Skeletal muscle tissue (tissue), 4 donors: ENCODE data around the gene SLC66A2. TPM values are rescaled to one million over a fixed set of nuclear protein-coding genes. Genes with fewer than 3 reads are reported as not detected.

Experiments
- H3K27ac ChIP-seq: one replicate; pipeline ENCODE4 v1.7.0; 2013; ENCODE audit warnings: mild to moderate bottlenecking, low read depth, low read length, inconsistent platforms
- H3K27me3 ChIP-seq, 3 donors: one replicate each; pipeline ENCODE4 v1.7.0; 2013; ENCODE audit warnings: low read length in 3 of 3; ENCODE audit not compliant: control insufficient read depth in 3 of 3, insufficient read depth in 3 of 3
- H3K36me3 ChIP-seq, 3 donors: one replicate each; pipeline ENCODE4 v1.7.0; 2013; ENCODE audit warnings: low read length in 3 of 3; ENCODE audit not compliant: control insufficient read depth in 3 of 3, insufficient read depth in 3 of 3
- H3K4me1 ChIP-seq, 3 donors: one replicate each; pipeline ENCODE4 v1.7.0; 2013; ENCODE audit warnings: low read length in 3 of 3, mild to moderate bottlenecking in 3 of 3; ENCODE audit not compliant: control insufficient read depth in 3 of 3, insufficient read depth in 3 of 3
- H3K4me3 ChIP-seq, 3 donors: one replicate each; pipeline ENCODE4 v1.7.0; 2013; ENCODE audit warnings: low read length in 3 of 3
- H3K9ac ChIP-seq, 3 donors: one replicate each; pipeline ENCODE4 v1.7.0; 2013; ENCODE audit warnings: low read length in 3 of 3, mild to moderate bottlenecking in 3 of 3, moderate library complexity in 2 of 3, low read depth in 1 of 3
- H3K9me3 ChIP-seq, 3 donors: one replicate each; pipeline ENCODE4 v1.7.0; 2013; ENCODE audit warnings: low read length in 3 of 3; ENCODE audit not compliant: control insufficient read depth in 3 of 3
- total RNA-seq: library from RNA; depleted of rRNA; stranded (reverse); fragments of >200 nt; gene quantifications from one replicate; pipeline ENCODE4 v1.2.3, GENCODE V29; 2014
- donor health status: Osteomylitis.

SLC66A2 gene
- total RNA-seq, 1 donor from 2014 or later: 20.4 TPM

GRCh38 chr18:79922971-79923411, 28.5 kb downstream of the SLC66A2 start:
- Histone ChIP-seq H3K4me1 (peaks cover 9 to 26% (median 15%) of the 10 kb centered on the region in 3 donors), H3K9me3 (no peaks in the 10 kb centered on the region), H3K9ac (no peak overlapping the region), H3K36me3 (peaks cover 7 to 14% (median 11%) of the 10 kb centered on the region in 3 donors), H3K4me3 (no peak overlapping the region), H3K27me3 (no peaks in the 10 kb centered on the region), H3K27ac (no peak overlapping the region)

GRCh38 chr18:79921984-79922965, 29.2 kb downstream of the SLC66A2 start:
- H3K4me3 ChIP-seq: no peak overlapping the region
- H3K4me1 ChIP-seq: peaks cover 9 to 24% (median 15%) of the 10 kb centered on the region in 3 donors
- H3K36me3 ChIP-seq: peaks cover 7 to 16% (median 15%) of the 10 kb centered on the region in 3 donors

GRCh38 chr18:79919089-79919488, 32.4 kb downstream of the SLC66A2 start:
- Histone ChIP-seq H3K4me1 (peaks cover 0 to 4% (median 2%) of the 10 kb centered on the region in 3 donors), H3K9ac (no peak overlapping the region), H3K9me3 (no peaks in the 10 kb centered on the region), H3K36me3 (peaks cover 18 to 32% (median 29%) of the 10 kb centered on the region in 3 donors), H3K27ac (no peak overlapping the region), H3K4me3 (no peak overlapping the region), H3K27me3 (no peaks in the 10 kb centered on the region)

More at GRCh38 chr18:79921984-79922965, 29.2 kb downstream of the SLC66A2 start:
- H3K9ac ChIP-seq: no peak overlapping the region
- H3K27me3 ChIP-seq: no peaks in the 10 kb centered on the region
- H3K27ac ChIP-seq: no peak overlapping the region
- no peaks in the 10 kb centered on the region for H3K9me3 ChIP-seq

- H3K27me3 ChIP-seq: no peaks in the 10 kb centered on the region
- no peak overlapping the region for H3K4me3 ChIP-seq
- peaks cover 18 to 30% (median 29%) of the 10 kb centered on the region in 3 donors for H3K36me3 ChIP-seq
- H3K9ac ChIP-seq: no peak overlapping the region
- H3K9me3 ChIP-seq: no peaks in the 10 kb centered on the region
- no peak overlapping the region for H3K27ac ChIP-seq
- H3K4me1 ChIP-seq: no peaks in the 10 kb centered on the region
Observed at GRCh38 chr18:79918615-79919011, 32.8 kb downstream of the SLC66A2 start.

- Histone ChIP-seq H3K27ac (no peak overlapping the region), H3K9me3 (no peaks in the 10 kb centered on the region), H3K9ac (no peak overlapping the region), H3K36me3 (peaks cover 18 to 30% (median 29%) of the 10 kb centered on the region in 3 donors), H3K27me3 (no peaks in the 10 kb centered on the region), H3K4me1 (peaks cover 2% of the 10 kb centered on the region in 3 donors), H3K4me3 (no peak overlapping the region)
Observed at GRCh38 chr18:79917853-79918614, 33.4 kb downstream of the SLC66A2 start.

- Histone ChIP-seq H3K36me3 (peaks cover 18 to 34% (median 30%) of the 10 kb centered on the region in 3 donors), H3K27ac (no peak overlapping the region), H3K4me3 (no peak overlapping the region), H3K27me3 (no peaks in the 10 kb centered on the region), H3K9me3 (no peaks in the 10 kb centered on the region), H3K9ac (no peak overlapping the region), H3K4me1 (peaks cover 5 to 10% (median 8%) of the 10 kb centered on the region in 3 donors)
Observed at GRCh38 chr18:79917169-79917852, 34.1 kb downstream of the SLC66A2 start.

GRCh38 chr18:79916546-79917168, 34.8 kb downstream of the SLC66A2 start:
- Histone ChIP-seq H3K4me1 (peaks cover 5 to 15% (median 8%) of the 10 kb centered on the region in 3 donors), H3K9me3 (no peaks in the 10 kb centered on the region), H3K36me3 (peaks cover 18 to 34% (median 30%) of the 10 kb centered on the region in 3 donors), H3K4me3 (no peak overlapping the region), H3K9ac (no peak overlapping the region), H3K27me3 (no peaks in the 10 kb centered on the region), H3K27ac (no peak overlapping the region)

GRCh38 chr18:79916128-79916494, 35.3 kb downstream of the SLC66A2 start:
- H3K36me3 ChIP-seq: peaks cover 18 to 34% (median 30%) of the 10 kb centered on the region in 3 donors
- no peak overlapping the region for H3K27ac ChIP-seq
- no peaks in the 10 kb centered on the region for H3K27me3 ChIP-seq
- no peak overlapping the region for H3K4me3 ChIP-seq
- no peaks in the 10 kb centered on the region for H3K9me3 ChIP-seq
- peaks cover 5 to 20% (median 8%) of the 10 kb centered on the region in 3 donors for H3K4me1 ChIP-seq
- H3K9ac ChIP-seq: no peak overlapping the region
